Bronchial smooth muscle cell (primary cell): ENCODE data around the gene FAU. TPM values are rescaled to one million over a fixed set of nuclear protein-coding genes. Genes with fewer than 3 reads are reported as not detected.

Experiments used
- total RNA-seq: library from RNA; depleted of rRNA; stranded (reverse); fragments of >200 nt; gene quantifications from 2 replicates; pipeline ENCODE4 v1.2.1, GENCODE V29; 2014

Gene FAU
- total RNA-seq, result 487 and 512 TPM in 2 replicates

DNA sequence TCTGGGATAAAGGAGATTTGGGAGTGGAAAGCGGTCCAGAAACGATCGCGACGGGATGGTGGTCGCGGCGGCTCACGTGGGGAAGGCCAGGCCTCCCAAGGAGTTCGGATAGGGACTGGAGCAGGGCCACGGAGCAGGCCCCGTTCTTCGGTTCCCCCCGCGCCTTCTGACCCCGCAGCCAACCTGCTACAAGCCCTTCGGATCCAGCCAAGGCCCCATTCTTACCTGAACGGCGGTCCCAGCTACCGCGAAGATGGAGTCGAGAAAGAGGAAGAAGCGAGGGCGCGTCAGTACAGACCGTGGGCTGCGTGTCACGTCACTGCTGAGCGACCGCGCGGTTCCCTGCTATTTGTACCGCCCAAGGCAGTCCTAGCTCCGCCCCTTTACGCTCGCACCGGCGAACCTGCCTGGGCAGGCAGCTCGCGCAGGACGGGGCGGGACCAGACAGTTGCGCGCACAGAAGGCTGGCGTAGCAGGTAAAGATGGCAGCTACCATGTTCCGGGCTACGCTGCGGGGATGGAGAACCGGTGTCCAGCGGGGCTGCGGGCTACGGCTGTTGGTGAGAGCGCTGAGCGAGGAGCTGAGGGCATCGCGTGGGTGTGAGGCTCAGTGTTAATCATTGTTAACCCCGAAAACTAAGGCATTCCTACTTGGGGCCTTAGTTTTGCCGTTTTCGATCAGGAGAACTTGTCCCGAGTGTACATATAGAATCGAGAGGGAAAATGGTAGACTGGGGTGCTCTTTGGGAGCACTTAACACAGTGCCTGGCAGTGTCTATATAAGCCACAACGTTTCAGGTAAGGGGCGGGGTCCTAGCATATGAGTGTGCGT, at the start of gene FAU, which contains the start of gene MRPL49:
Gene FAU (minus strand): TSS at position 270 of the 832 bp plus-strand sequence. CDS start 321 bp downstream, outside the sequence.
Gene MRPL49 (plus strand): TSS at position 457 of the 832 bp plus-strand sequence. CDS start 26 bp downstream, at position 483.

DNA sequence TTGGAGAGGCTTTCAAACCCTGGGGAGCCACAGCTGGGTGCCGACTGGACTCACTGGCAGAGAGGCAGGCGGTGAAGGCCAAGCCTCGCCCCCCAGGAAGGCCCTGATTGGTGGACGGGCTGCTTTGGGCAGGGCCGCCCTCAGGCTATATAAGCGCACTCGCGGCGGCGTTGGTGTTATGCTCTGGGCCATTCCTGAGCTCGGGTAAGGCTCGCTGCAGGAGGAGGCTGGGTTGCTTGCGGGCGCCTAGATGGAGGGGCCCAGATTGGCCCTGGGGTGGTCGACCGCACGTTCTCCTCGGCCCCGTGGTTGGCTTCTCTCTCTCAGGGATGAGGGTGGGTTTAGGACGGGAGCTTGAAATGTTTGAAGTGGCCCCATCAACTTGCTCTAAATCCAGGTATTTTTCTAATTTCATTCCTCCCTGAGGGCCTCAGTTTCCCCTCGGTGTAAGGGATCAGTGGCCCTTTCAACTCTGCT, 48.2 kb upstream of the FAU start, which contains the start of gene SPDYC:
Gene SPDYC (plus strand): TSS at position 176 of the 477 bp plus-strand sequence. CDS start 1,125 bp downstream, outside the sequence.

DNA sequence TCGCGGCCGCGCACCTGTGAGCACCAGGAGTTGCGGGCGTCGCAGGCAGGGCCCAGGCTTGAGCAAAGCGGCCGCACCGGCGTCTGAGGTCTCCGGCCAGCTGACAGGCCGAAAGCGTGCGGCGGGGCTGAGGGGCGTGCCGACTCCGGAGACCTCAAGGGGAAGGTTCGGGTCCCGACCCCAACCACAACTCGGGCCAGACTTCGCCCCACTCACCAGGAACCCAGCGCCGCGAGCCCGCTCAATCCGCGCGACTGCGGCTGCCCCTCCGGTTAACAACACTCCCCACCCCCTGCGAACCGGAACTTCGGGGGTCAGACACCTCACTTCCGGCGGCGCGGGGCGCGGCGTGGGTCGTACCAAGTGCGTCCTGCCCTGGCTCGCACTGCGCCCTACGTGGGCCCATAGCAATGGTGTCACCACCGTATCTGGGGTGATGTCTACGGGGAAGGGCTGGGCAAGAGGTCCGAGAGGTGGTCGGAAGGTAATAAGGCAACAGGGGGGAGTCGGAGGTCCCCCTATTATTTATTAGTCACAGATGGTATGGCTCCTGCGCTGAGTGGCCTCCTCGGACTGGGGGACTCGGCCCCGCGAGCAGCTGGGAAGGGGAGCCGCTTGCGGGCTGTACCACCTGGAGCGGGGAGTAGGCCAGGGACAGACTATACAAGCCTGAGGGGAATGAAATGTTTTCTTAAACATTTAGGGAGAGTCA, 12.5 kb upstream of the FAU start, which contains the start of gene SYVN1:
Gene SYVN1 (minus strand): TSS at position 280 of the 712 bp plus-strand sequence. CDS start 918 bp downstream, outside the sequence.

GRCh38 chr11:65117206-65118096, 4.5 kb downstream of the FAU start, which contains the start of gene ZNHIT2:
ZNHIT2 (minus strand) TSS chr11:65117701; CDS start chr11:65117653, 48 bp downstream.

DNA sequence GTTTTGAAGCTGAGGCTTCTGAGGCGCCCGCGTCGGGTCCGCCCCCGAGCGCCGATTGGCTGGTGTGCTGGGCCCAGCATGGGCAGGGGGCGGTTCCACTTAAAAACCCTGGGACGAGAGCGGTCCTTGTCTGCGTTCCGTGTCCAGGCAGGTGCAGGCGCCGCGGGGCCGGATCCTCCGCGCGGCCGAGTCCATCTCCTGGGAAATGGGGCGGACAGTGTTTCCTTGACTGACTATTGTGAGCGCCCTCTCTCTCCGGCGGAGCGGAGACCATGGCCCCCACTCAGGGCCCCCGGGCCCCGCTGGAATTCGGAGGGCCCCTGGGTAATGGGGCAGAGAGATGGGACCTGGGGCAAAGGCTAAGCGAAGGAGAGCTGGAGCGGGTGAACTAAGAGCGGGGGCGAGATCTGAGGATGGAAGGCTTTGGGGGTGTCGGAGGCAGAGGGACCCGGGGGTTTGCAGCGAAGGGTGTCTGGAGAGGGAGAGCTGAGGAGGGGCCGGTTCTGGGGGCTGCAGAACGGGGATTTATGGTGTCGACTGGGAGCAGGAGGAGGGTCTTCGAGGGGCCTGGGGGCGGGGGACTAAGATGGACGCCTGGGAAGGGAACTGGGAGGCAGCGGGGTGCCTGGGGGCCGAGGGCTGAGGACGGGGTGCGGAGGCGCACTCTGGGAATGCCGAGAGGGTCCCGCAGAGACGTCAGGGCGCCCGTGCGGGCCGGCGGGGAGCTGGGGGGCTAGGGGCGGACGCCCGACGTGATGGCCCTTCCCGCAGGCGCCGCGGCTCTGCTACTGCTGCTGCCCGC, 10.0 kb downstream of the FAU start, which contains the start of gene TM7SF2:
Gene TM7SF2 (plus strand): TSS at position 129 of the 802 bp plus-strand sequence. CDS start 144 bp downstream, at position 273.

GRCh38 chr11:65095974-65096806, 25.7 kb downstream of the FAU start, which contains the start of gene VPS51:
VPS51 (plus strand) TSS chr11:65096214; CDS start chr11:65096251, 37 bp downstream.

DNA sequence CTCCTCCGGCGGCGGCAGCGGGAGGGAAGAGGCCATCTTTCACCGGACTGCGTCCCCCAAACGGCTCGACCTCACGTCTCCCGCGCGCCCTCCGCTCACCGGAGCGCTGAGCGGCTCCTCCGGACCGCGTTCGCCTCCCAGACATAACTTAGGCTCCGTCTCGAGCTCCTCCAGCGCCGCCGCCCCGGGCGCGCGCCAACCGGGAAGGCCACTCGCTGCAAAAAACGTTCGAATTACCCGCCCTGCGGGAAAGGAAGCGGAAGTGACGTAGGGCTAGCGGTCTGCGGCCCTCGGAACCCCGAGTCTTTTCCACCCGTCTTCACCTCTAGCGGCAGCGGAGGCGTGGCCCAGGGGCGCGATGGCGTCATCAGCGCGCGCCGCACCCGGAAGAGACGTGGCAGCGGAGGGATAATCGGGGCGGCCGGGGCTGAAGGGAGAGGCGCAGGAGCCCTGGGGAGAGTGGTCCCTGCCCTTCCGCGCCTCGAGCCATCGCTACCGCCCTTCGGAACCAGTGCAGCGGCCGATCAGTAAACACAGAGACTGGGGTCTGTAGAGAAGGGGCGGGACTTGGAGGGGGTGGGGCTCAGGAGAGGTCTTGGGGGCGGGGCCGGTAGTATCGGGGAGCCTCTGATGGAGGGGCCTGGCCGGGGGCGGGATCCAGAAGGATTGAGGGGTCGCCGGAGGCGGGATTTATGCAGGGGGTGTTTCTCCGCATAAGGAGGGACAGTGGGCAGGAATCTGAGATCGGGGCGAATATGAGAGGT, 37.9 kb downstream of the FAU start, which contains the start of the genes CDCA5 and ZFPL1:
Gene CDCA5 (minus strand): TSS at position 207 of the 764 bp plus-strand sequence. CDS start 62 bp downstream, at position 145.
Gene ZFPL1 (plus strand): TSS at position 389 of the 764 bp plus-strand sequence. CDS start 477 bp downstream, outside the sequence.

Other genes starting within 250 kb of the FAU start
- gene EHD1, start 243.5 kb downstream of the FAU start, total RNA-seq, result 56.6 and 151 TPM in 2 replicates
- gene ATG2A, start 204.9 kb downstream of the FAU start, total RNA-seq, result 10.1 and 11.2 TPM in 2 replicates
- 5.8 and 6.4 TPM in 2 replicates for gene PPP2R5B, start 197.4 kb downstream of the FAU start, total RNA-seq
- not detected in 2 replicates for gene GPHA2, start 186.2 kb downstream of the FAU start, total RNA-seq
- gene MAJIN, start 150.0 kb downstream of the FAU start, total RNA-seq, result not detected in 2 replicates
- 0.26 and 0.63 TPM in 2 replicates for gene BATF2, start 125.2 kb downstream of the FAU start, total RNA-seq
- 91.1 and 126 TPM in 2 replicates for gene ARL2, start 108.0 kb downstream of the FAU start, total RNA-seq
- 8.4 and 15.0 TPM in 2 replicates for gene SNX15, start 94.7 kb downstream of the FAU start, total RNA-seq
- gene SAC3D1, start 80.9 kb downstream of the FAU start, total RNA-seq, result 7.9 and 8.5 TPM in 2 replicates
- gene NAALADL1, start 63.6 kb downstream of the FAU start, total RNA-seq, result 35.3 and 38.0 TPM in 2 replicates
- gene CDCA5, start 38.1 kb downstream of the FAU start, total RNA-seq, result 0.34 and 1.6 TPM in 2 replicates
- 26.0 and 32.2 TPM in 2 replicates for gene ZFPL1, start 37.9 kb downstream of the FAU start, total RNA-seq
- gene VPS51, start 25.9 kb downstream of the FAU start, total RNA-seq, result 200 and 290 TPM in 2 replicates
- 5.2 and 10.9 TPM in 2 replicates for gene TM7SF2, start 10.3 kb downstream of the FAU start, total RNA-seq
- gene ZNHIT2, start 4.4 kb downstream of the FAU start, total RNA-seq, result 6.4 and 6.6 TPM in 2 replicates
- 25.3 and 35.5 TPM in 2 replicates for gene MRPL49, start 187 bp upstream of the FAU start, total RNA-seq
- 9.5 and 15.5 TPM in 2 replicates for gene SYVN1, start 12.4 kb upstream of the FAU start, total RNA-seq
- gene SPDYC, start 48.1 kb upstream of the FAU start, total RNA-seq, result not detected in 2 replicates
- gene CAPN1, start 59.8 kb upstream of the FAU start, total RNA-seq, result 64.3 and 93.6 TPM in 2 replicates
- gene POLA2, start 139.8 kb upstream of the FAU start, total RNA-seq, result 0.69 and 3.5 TPM in 2 replicates
- gene CDC42EP2, start 192.7 kb upstream of the FAU start, total RNA-seq, result 15.6 and 33.7 TPM in 2 replicates
- 25.0 and 27.0 TPM in 2 replicates for gene DPF2, start 211.7 kb upstream of the FAU start, total RNA-seq
- under 0.01 TPM in 2 replicates for gene TIGD3, start 232.6 kb upstream of the FAU start, total RNA-seq